Thyroid gland (tissue), 4 donors: ENCODE results near the gene EIF3D.

Experiments
- POLR2A ChIP-seq, 2 donors: fragments of 450-650 bp; IDR thresholded peaks; one replicate each; pipeline ENCODE4 v1.6.1; 2017; ENCODE audit warnings: antibody characterized with exemption in 2 of 2, mild to moderate bottlenecking in 2 of 2, moderate library complexity in 1 of 2
- TF ChIP-seq, protein P1 (sequence below), 6 experiments: fragments of 200-600 bp in 3 of 6; fragments of 450-650 bp in 3 of 6; sonication (generic) in 3 of 6; IDR thresholded peaks; one replicate each; pipeline ENCODE4 v1.5.1; 2016 to 2019; ENCODE audit warnings: antibody characterized with exemption in 6 of 6, mild to moderate bottlenecking in 2 of 6, inconsistent platforms in 1 of 6, moderate library complexity in 1 of 6

DNA sequence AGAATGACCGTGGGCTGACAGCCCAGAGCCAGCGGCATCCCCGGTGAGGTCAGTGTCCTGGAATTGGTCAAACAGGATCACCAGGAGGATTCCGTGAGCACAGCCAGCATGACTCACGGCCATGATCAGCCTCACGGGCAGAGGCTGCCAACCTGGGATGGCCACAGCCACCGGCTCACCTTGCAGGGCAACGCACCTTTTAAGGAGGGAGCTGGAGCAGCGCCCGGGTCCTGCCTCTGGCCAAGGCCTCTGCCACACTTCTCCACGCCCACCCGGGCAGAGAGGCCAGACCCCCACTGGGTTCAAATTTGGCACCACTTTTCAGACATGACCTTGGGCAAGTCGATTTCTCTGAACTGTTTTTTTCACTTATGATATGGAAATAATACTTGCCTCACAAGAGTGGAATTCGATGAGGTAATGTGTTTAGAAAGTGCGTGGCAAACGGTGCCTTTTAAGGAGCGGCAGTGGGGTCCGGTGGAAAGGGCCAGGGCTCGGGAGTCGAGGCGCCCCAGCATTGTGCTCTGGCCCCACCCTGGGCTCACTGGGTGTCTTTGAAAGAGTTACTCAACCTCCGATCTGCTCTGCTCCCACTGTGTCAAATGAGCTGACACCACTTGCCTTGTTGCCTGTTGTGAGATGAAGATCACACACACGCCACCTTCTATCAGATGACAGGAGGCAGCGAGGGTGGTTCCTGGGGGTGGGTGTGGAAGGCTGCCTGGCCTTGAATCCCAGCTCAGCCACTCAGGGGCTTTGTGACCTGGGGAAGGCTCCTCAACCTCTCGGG is 63.5 kb downstream of the EIF3D start:
- peak in 1 of 2 donors; percentile 59 for TF ChIP-seq POLR2A (IDR thresholded peaks at IDR 0.05)
- TF ChIP-seq, protein P1, sequence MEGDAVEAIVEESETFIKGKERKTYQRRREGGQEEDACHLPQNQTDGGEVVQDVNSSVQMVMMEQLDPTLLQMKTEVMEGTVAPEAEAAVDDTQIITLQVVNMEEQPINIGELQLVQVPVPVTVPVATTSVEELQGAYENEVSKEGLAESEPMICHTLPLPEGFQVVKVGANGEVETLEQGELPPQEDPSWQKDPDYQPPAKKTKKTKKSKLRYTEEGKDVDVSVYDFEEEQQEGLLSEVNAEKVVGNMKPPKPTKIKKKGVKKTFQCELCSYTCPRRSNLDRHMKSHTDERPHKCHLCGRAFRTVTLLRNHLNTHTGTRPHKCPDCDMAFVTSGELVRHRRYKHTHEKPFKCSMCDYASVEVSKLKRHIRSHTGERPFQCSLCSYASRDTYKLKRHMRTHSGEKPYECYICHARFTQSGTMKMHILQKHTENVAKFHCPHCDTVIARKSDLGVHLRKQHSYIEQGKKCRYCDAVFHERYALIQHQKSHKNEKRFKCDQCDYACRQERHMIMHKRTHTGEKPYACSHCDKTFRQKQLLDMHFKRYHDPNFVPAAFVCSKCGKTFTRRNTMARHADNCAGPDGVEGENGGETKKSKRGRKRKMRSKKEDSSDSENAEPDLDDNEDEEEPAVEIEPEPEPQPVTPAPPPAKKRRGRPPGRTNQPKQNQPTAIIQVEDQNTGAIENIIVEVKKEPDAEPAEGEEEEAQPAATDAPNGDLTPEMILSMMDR (IDR thresholded peaks at IDR 0.05) = no peak
